OCI-LY7 (cell line): ENCODE measurements around the gene GRHL3.

Source experiments
- CTCF ChIP-seq: fragments of 200-600 bp; sonication (generic); conservative IDR thresholded peaks from 2 replicates; pipeline ENCODE4 v1.5.1; 2014; ENCODE audit warnings: mild to moderate bottlenecking, antibody characterized with exemption, low read length, moderate library complexity, mixed read lengths
- EZH2phosphoT487 ChIP-seq: fragments of 200-600 bp; sonication (generic); IDR thresholded peaks from 2 replicates; pipeline ENCODE4 v1.6.1; 2018; ENCODE audit warnings: low read depth, borderline replicate concordance, mild to moderate bottlenecking, mixed run types, antibody characterized with exemption, low read length, moderate library complexity, mixed read lengths

DNA sequence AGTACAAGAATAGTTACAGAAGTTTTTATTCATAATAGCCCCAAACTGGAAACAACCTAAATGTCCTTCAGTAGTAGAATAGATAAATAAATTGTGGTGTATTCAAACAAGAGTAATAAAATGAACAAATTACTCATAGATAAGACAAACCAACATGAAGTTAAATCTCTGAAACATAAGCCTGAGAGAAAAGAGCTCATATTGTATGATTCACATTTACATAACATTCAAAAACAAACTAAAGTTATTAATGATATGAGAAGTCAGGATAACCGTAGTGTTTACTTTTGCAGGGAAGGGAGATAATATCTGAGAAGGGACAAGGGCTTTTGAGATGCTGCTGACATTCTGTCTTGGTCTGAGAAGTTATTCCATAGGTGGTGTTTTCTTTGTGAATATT lies 80.9 kb downstream of the GRHL3 start:
- TF ChIP-seq CTCF (no peak), EZH2phosphoT487 (no peak)
